Measurements from ENCODE around the gene ATF6. TPM values are rescaled to one million over a fixed set of nuclear protein-coding genes. Genes with fewer than 3 reads are reported as not detected.

Gene ATF6
- total RNA-seq, 1 donor from 2014 or later: 20.6 TPM

- DNase-seq (ENCODE audit: low read depth): no peak
- no peak for TF ChIP-seq CTCF (conservative IDR thresholded peaks at IDR 0.05; ENCODE audit: low read depth, low read length)
- H3K4me3 ChIP-seq (ENCODE audit: low read depth, low read length): no peak overlapping the region
Measured at GRCh38 chr1:161834967-161835550, 68.9 kb downstream of the ATF6 start.

- TF ChIP-seq CTCF (conservative IDR thresholded peaks at IDR 0.05; ENCODE audit: low read depth, low read length): no peak
- no peak for DNase-seq (ENCODE audit: low read depth)
- no peak overlapping the region for H3K4me3 ChIP-seq (ENCODE audit: low read depth, low read length)
Measured at GRCh38 chr1:161836018-161836417, 69.9 kb downstream of the ATF6 start.

GRCh38 chr1:161838362-161838761, 72.2 kb downstream of the ATF6 start:
- TF ChIP-seq CTCF (conservative IDR thresholded peaks at IDR 0.05; ENCODE audit: low read depth, low read length): no peak
- no peak for DNase-seq (ENCODE audit: low read depth)

GRCh38 chr1:161838885-161839284, 72.8 kb downstream of the ATF6 start:
- no peak for TF ChIP-seq CTCF (conservative IDR thresholded peaks at IDR 0.05; ENCODE audit: low read depth, low read length)
- no peak for DNase-seq (ENCODE audit: low read depth)
- no peak overlapping the region for H3K4me3 ChIP-seq (ENCODE audit: low read depth, low read length)

More at GRCh38 chr1:161838362-161838761, 72.2 kb downstream of the ATF6 start:
- no peak overlapping the region for H3K4me3 ChIP-seq (ENCODE audit: low read depth, low read length)

- no peak for TF ChIP-seq CTCF (conservative IDR thresholded peaks at IDR 0.05; ENCODE audit: low read depth, low read length)
- H3K4me3 ChIP-seq (ENCODE audit: low read depth, low read length): no peak overlapping the region
- no peak for DNase-seq (ENCODE audit: low read depth)
Measured at GRCh38 chr1:161839591-161839990, 73.5 kb downstream of the ATF6 start.

- no peak overlapping the region for H3K4me3 ChIP-seq (ENCODE audit: low read depth, low read length)
- TF ChIP-seq CTCF (conservative IDR thresholded peaks at IDR 0.05; ENCODE audit: low read depth, low read length): no peak
- DNase-seq (ENCODE audit: low read depth): no peak
Measured at GRCh38 chr1:161840363-161840762, 74.2 kb downstream of the ATF6 start.

- no peak for DNase-seq (ENCODE audit: low read depth)
- no peak overlapping the region for H3K4me3 ChIP-seq (ENCODE audit: low read depth, low read length)
- TF ChIP-seq CTCF (conservative IDR thresholded peaks at IDR 0.05; ENCODE audit: low read depth, low read length): no peak
Measured at GRCh38 chr1:161843156-161843555, 77.0 kb downstream of the ATF6 start.

All from epithelial cell of proximal tubule (primary cell).